K562 (cell line): ENCODE data around the gene BCL2L13. TPM values are rescaled to one million over a fixed set of nuclear protein-coding genes. Genes with fewer than 3 reads are reported as not detected.

Source experiments
- CBX3 ChIP-seq, 2 experiments: IDR thresholded peaks; 1 replicate in 1 of 2; 2 replicates in 1 of 2; pipeline ENCODE4 v1.6.1; 2012; ENCODE audit warnings: inconsistent platforms in 2 of 2, low read length in 2 of 2, borderline replicate concordance in 1 of 2, control low read depth in 1 of 2
- E2F3 ChIP-seq: fragments of 250-450 bp; sonication (Bioruptor Pico); IDR thresholded peaks from 2 replicates; pipeline ENCODE4 v1.4.0; 2020; ENCODE audit warnings: mild to moderate bottlenecking
- ERF ChIP-seq: fragments of 450-650 bp; formaldehyde crosslinking; IDR thresholded peaks from 2 replicates; pipeline ENCODE4 v1.4.0; 2020; ENCODE audit warnings: mild to moderate bottlenecking, mixed read lengths
- EZH2 ChIP-seq: IDR thresholded peaks from 2 replicates; pipeline ENCODE4 v1.6.1; 2012; ENCODE audit warnings: low read depth, mild to moderate bottlenecking, inconsistent platforms, low read length, borderline replicate concordance
- HDAC1 ChIP-seq, 2 experiments: fragments of 450-650 bp; IDR thresholded peaks; 2 replicates each; pipeline ENCODE4 v1.6.1; 2016 to 2017; ENCODE audit warnings: inconsistent platforms in 1 of 2, mild to moderate bottlenecking in 1 of 2, moderate library complexity in 1 of 2
- NFIX ChIP-seq: fragments of 250-450 bp; sonication (Bioruptor Pico); IDR thresholded peaks from 2 replicates; pipeline ENCODE4 v1.4.0; 2020; ENCODE audit warnings: low read depth, mild to moderate bottlenecking, moderate library complexity
- RBBP5 ChIP-seq: fragments of 200-600 bp; sonication (generic); IDR thresholded peaks from 2 replicates; pipeline ENCODE4 v1.6.1; 2012; ENCODE audit warnings: borderline replicate concordance, mild to moderate bottlenecking, low read length, control low read depth, inconsistent platforms; ENCODE audit not compliant: insufficient read depth, poor library complexity, severe bottlenecking
- SIN3B ChIP-seq: fragments of 450-650 bp; IDR thresholded peaks from 2 replicates; pipeline ENCODE4 v1.6.1; 2017; ENCODE audit warnings: low read depth, mild to moderate bottlenecking, moderate library complexity
- SPI1 ChIP-seq: IDR thresholded peaks from 2 replicates; pipeline ENCODE4 v1.6.1; 2011; ENCODE audit warnings: low read depth, low read length, control low read depth, borderline replicate concordance
- TRIM28 ChIP-seq: fragments of 450-650 bp; IDR thresholded peaks from 2 replicates; pipeline ENCODE4 v1.6.1; 2017
- ZNF354B ChIP-seq: fragments of 250-450 bp; sonication (Bioruptor Pico); IDR thresholded peaks from 2 replicates; pipeline ENCODE4 v1.4.0; 2020
- ZNF551 ChIP-seq: fragments of 250-450 bp; sonication (Bioruptor Pico); IDR thresholded peaks from 2 replicates; pipeline ENCODE4 v1.5.0; 2021; ENCODE audit warnings: mild to moderate bottlenecking, moderate library complexity
- ZNF699 ChIP-seq: fragments of 250-450 bp; sonication (Bioruptor Pico); IDR thresholded peaks from 2 replicates; pipeline ENCODE4 v1.8.0; 2021; ENCODE audit warnings: mild to moderate bottlenecking, moderate library complexity; ENCODE audit not compliant: insufficient replicate concordance
- ZNF785 ChIP-seq: fragments of 250-450 bp; sonication (Bioruptor Pico); IDR thresholded peaks from 2 replicates; pipeline ENCODE4 v1.4.0; 2020; ENCODE audit warnings: mild to moderate bottlenecking
- ZNF79 ChIP-seq: fragments of 250-450 bp; sonication (Bioruptor Pico); IDR thresholded peaks from 2 replicates; pipeline ENCODE4 v1.4.0; 2020; ENCODE audit warnings: low read depth, mild to moderate bottlenecking, moderate library complexity
- polyA plus RNA-seq, 8 experiments: library from polyadenylated mRNA; depleted of rRNA in 4 of 8; stranded (reverse) in 5 of 8; unstranded in 3 of 8; fragments of >200 nt; fragmentation: Nextera tagmentation in 2 of 8; fragmentation: Illumina TruSeq in 1 of 8; extraction: Ambion mirVana in 2 of 8; extraction: Trizol in 1 of 8; gene quantifications; 2 replicates each; pipeline versions ENCODE4 v1.2.1 to v1.2.3, GENCODE V29; 2011 to 2014; ENCODE audit warnings: inconsistent platforms in 1 of 8, missing spikeins in 1 of 8
- total RNA-seq, 7 experiments: library from RNA; depleted of rRNA in 6 of 7; stranded (reverse); fragments of >200 nt in 6 of 7; fragmentation: Illumina TruSeq in 2 of 7; extraction: Trizol in 2 of 7; gene quantifications; 2 replicates each; pipeline versions ENCODE4 v1.2.1 to v1.2.3, GENCODE V29; 2011 to 2021; ENCODE audit warnings: low replicate concordance in 1 of 7
- TF ChIP-seq, protein P1 (sequence below), 2 experiments: fragments of 150-350 bp in 1 of 2; IDR thresholded peaks; 2 replicates each; pipeline ENCODE4 v1.6.1; 2012 to 2016; ENCODE audit warnings: low read depth in 2 of 2, low read length in 2 of 2, mild to moderate bottlenecking in 1 of 2, moderate library complexity in 1 of 2
- TF ChIP-seq, protein P2 (sequence below): fragments of 250-450 bp; sonication (Bioruptor Pico); IDR thresholded peaks from 2 replicates; pipeline ENCODE4 v1.9.0; 2021; ENCODE audit warnings: mild to moderate bottlenecking
- TF ChIP-seq, protein P3 (sequence below): sonication (generic); formaldehyde crosslinking; IDR thresholded peaks from 2 replicates; pipeline ENCODE4 v1.8.1; 2023; ENCODE audit warnings: mild to moderate bottlenecking, missing genetic modification reagents, moderate library complexity
- TF ChIP-seq, protein P4 (sequence below): fragments of 450-650 bp; formaldehyde crosslinking; conservative IDR thresholded peaks from 2 replicates; pipeline ENCODE4 v1.4.0; 2022; ENCODE audit warnings: mild to moderate bottlenecking, missing genetic modification characterization
- TF ChIP-seq, protein P5 (sequence below): sonication (generic); formaldehyde crosslinking; IDR thresholded peaks from 2 replicates; pipeline ENCODE4 v1.8.0; 2022; ENCODE audit warnings: missing genetic modification reagents, mild to moderate bottlenecking, moderate library complexity, borderline replicate concordance

BCL2L13 gene
- total and polyA plus RNA-seq, 9 of the 15 experiments (the other 6 are each of a cell fraction or from before 2014, with no cell fraction given), result 41.5 to 63.4 (median 56.5) TPM

DNA sequence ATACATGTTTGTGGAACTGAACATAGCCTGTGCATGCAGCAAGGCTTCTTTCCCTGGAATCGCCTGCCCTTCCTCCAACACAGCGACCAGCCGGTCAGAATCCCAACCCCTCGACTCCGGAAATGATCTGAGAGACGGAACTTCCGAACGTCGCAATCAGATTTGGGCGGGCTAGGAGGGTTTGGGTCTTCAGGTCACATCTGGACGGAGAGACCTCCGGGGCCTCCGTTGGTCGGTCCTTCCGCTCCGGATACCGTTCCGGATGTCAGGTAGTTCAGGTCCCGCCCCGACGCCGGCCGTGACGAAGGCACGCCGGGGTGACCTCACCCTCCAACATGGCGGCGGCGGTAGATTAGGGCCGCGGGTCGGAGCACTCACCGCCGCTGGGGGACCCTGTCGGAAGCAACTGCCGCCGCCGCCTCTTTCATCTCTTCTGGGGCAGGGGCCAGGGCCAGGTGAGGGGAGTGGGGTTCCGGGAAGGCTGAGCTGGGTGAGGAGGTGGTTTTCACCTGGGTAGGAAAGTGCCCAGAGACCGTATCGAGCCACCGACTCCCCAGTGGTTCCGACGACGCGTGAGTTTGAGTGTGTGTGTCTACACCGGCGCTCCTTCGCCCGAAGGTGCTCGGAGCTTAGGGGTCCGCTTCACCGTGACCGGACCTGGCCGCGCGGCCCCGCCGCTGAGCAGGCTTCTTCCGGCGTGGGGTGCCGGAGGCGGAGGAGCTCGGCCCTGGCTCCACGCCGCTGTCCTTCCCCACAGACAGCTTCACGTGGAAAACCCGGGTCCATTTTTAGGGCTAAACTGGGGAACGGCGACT lies at the start of gene BCL2L13 (continued):
- TF ChIP-seq SIN3B (peak; percentile 35; the same call in 1 of the 2 replicates), SPI1 (no peak), HDAC1 (IDR thresholded peaks at IDR 0.05) (peak in 1 of 2 experiments; percentile 83; a peak in 2 of 4 replicates), ZNF79 (CRISPR knock-in tag) (no peak), ZNF785 (CRISPR knock-in tag) (no peak), CBX3 (IDR thresholded peaks at IDR 0.05; ENCODE audit: borderline replicate concordance in 1 of 2, low read length in 2 of 2) (no peak), ZNF551 (CRISPR knock-in tag) (no peak), TRIM28 (0 out of 2 replicates have a peak, but pooled peaks have one; percentile 14), ERF (0 out of 2 replicates have a peak, but pooled peaks have one; percentile 16), RBBP5 (peak; percentile 74), NFIX (no peak), E2F3 (CRISPR knock-in tag) (no peak), ZNF699 (no peak), ZNF354B (no peak), EZH2 (no peak)
- TF ChIP-seq, protein P1, sequence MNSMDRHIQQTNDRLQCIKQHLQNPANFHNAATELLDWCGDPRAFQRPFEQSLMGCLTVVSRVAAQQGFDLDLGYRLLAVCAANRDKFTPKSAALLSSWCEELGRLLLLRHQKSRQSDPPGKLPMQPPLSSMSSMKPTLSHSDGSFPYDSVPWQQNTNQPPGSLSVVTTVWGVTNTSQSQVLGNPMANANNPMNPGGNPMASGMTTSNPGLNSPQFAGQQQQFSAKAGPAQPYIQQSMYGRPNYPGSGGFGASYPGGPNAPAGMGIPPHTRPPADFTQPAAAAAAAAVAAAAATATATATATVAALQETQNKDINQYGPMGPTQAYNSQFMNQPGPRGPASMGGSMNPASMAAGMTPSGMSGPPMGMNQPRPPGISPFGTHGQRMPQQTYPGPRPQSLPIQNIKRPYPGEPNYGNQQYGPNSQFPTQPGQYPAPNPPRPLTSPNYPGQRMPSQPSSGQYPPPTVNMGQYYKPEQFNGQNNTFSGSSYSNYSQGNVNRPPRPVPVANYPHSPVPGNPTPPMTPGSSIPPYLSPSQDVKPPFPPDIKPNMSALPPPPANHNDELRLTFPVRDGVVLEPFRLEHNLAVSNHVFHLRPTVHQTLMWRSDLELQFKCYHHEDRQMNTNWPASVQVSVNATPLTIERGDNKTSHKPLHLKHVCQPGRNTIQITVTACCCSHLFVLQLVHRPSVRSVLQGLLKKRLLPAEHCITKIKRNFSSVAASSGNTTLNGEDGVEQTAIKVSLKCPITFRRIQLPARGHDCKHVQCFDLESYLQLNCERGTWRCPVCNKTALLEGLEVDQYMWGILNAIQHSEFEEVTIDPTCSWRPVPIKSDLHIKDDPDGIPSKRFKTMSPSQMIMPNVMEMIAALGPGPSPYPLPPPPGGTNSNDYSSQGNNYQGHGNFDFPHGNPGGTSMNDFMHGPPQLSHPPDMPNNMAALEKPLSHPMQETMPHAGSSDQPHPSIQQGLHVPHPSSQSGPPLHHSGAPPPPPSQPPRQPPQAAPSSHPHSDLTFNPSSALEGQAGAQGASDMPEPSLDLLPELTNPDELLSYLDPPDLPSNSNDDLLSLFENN (IDR thresholded peaks at IDR 0.05; ENCODE audit: low read depth in 2 of 2, low read length in 2 of 2), result peak in 1 of 2 experiments; percentile 74; a peak in 2 of 4 replicates
- TF ChIP-seq, protein P2, sequence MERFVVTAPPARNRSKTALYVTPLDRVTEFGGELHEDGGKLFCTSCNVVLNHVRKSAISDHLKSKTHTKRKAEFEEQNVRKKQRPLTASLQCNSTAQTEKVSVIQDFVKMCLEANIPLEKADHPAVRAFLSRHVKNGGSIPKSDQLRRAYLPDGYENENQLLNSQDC, result peak; percentile 93
- TF ChIP-seq, protein P3, sequence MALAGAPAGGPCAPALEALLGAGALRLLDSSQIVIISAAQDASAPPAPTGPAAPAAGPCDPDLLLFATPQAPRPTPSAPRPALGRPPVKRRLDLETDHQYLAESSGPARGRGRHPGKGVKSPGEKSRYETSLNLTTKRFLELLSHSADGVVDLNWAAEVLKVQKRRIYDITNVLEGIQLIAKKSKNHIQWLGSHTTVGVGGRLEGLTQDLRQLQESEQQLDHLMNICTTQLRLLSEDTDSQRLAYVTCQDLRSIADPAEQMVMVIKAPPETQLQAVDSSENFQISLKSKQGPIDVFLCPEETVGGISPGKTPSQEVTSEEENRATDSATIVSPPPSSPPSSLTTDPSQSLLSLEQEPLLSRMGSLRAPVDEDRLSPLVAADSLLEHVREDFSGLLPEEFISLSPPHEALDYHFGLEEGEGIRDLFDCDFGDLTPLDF (CRISPR knock-in tag), result peak; percentile 87; the same call in 1 of the 2 replicates
- TF ChIP-seq, protein P4, sequence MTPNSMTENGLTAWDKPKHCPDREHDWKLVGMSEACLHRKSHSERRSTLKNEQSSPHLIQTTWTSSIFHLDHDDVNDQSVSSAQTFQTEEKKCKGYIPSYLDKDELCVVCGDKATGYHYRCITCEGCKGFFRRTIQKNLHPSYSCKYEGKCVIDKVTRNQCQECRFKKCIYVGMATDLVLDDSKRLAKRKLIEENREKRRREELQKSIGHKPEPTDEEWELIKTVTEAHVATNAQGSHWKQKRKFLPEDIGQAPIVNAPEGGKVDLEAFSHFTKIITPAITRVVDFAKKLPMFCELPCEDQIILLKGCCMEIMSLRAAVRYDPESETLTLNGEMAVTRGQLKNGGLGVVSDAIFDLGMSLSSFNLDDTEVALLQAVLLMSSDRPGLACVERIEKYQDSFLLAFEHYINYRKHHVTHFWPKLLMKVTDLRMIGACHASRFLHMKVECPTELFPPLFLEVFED (CRISPR knock-in tag), result peak; percentile 84; the same call in 1 of the 2 replicates
- TF ChIP-seq, protein P5, sequence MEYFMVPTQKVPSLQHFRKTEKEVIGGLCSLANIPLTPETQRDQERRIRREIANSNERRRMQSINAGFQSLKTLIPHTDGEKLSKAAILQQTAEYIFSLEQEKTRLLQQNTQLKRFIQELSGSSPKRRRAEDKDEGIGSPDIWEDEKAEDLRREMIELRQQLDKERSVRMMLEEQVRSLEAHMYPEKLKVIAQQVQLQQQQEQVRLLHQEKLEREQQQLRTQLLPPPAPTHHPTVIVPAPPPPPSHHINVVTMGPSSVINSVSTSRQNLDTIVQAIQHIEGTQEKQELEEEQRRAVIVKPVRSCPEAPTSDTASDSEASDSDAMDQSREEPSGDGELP (CRISPR knock-in tag), result peak; percentile 94; the same call in 1 of the 2 replicates
